Colonic mucosa (tissue), 4 donors: ENCODE data around the gene PAWR. TPM values are rescaled to one million over a fixed set of nuclear protein-coding genes. Genes with fewer than 3 reads are reported as not detected.
"Not testable (repeated sequence)": the region's sequence is repeated elsewhere in the genome, so short reads cannot be mapped to it uniquely, and the experiment has no call there.

Experiments
- DNase-seq: peaks from one replicate; pipeline ENCODE4 v3.0.0-alpha.2; 2020
- H3K27ac ChIP-seq: fragments of 200-600 bp; one replicate; pipeline ENCODE4 v1.8.0; 2021
- H3K27me3 ChIP-seq: fragments of 200-600 bp; one replicate; pipeline ENCODE4 v1.8.0; 2021
- H3K36me3 ChIP-seq: fragments of 200-600 bp; one replicate; pipeline ENCODE4 v1.8.0; 2021
- H3K4me1 ChIP-seq: fragments of 200-600 bp; one replicate; pipeline ENCODE4 v1.8.0; 2021; ENCODE audit warnings: mild to moderate bottlenecking
- H3K4me3 ChIP-seq: fragments of 200-600 bp; one replicate; pipeline ENCODE4 v1.8.0; 2021
- H3K9ac ChIP-seq, 2 donors: one replicate each; pipeline ENCODE4 v1.7.0; 2013; ENCODE audit warnings: control low read depth in 2 of 2, low read depth in 2 of 2, low read length in 2 of 2
- H3K9me3 ChIP-seq: fragments of 200-600 bp; one replicate; pipeline ENCODE4 v1.8.0; 2021
- CTCF ChIP-seq: fragments of 200-600 bp; IDR thresholded peaks from one replicate; pipeline ENCODE4 v1.8.0; 2022; ENCODE audit warnings: antibody characterized with exemption, mild to moderate bottlenecking
- intact Hi-C: fragments of 100-400 bp; cut with DNase I; formaldehyde crosslinking; loops from one replicate; pipeline ENCODE4 v1.14.1; 2022
- total RNA-seq, 2 donors: library from RNA; stranded (reverse); fragmentation: NEBNext Ultra II Directional in 1 of 2; extraction: Animal tissue kit (Norgen Biotek cat#: 25700) in 1 of 2; gene quantifications; one replicate each; pipeline ENCODE4 v1.2.1, GENCODE V29; 2021
- donor health status: healthy.
- donor health status: DM: no; HTN: no; CAD: no.
- donor health status: DM: no; HTN: no; CAD: no.

The PAWR gene
- total RNA-seq, 2 donors from 2014 or later: 135 to 211 TPM

- Histone ChIP-seq H3K9me3 (no peaks in the 10 kb centered on the region), H3K27ac (no peak overlapping the region), H3K4me1 (no peaks in the 10 kb centered on the region), H3K4me3 (no peak overlapping the region), H3K27me3 (no peaks in the 10 kb centered on the region), H3K36me3 (no peaks in the 10 kb centered on the region), H3K9ac (no peak overlapping the region)
- no peak for TF ChIP-seq CTCF
- intact Hi-C loops: no loop called here
- DNase-seq: no peak
Observed at GRCh38 chr12:79637093-79637492, 53.7 kb downstream of the PAWR start.

- no peak for TF ChIP-seq CTCF
- no peaks in the 10 kb centered on the region for H3K36me3 ChIP-seq
- no peaks in the 10 kb centered on the region for H3K27me3 ChIP-seq
- H3K9ac ChIP-seq: no peak overlapping the region
- intact Hi-C loops: no loop called here
- H3K4me1 ChIP-seq: no peaks in the 10 kb centered on the region
- no peak for DNase-seq
- no peak overlapping the region for H3K27ac ChIP-seq
- H3K9me3 ChIP-seq: no peaks in the 10 kb centered on the region
- no peak overlapping the region for H3K4me3 ChIP-seq
Observed at GRCh38 chr12:79635676-79636075, 55.1 kb downstream of the PAWR start.

- no peak for TF ChIP-seq CTCF
- intact Hi-C loops: no loop called here
- Histone ChIP-seq H3K9ac (no peak overlapping the region), H3K4me1 (no peaks in the 10 kb centered on the region), H3K36me3 (no peaks in the 10 kb centered on the region), H3K27me3 (no peaks in the 10 kb centered on the region), H3K4me3 (no peak overlapping the region), H3K27ac (no peak overlapping the region), H3K9me3 (no peaks in the 10 kb centered on the region)
- no peak for DNase-seq
Observed at GRCh38 chr12:79634957-79635471, 55.8 kb downstream of the PAWR start.

- DNase-seq: no peak
- Histone ChIP-seq H3K36me3 (no peaks in the 10 kb centered on the region), H3K27me3 (no peaks in the 10 kb centered on the region), H3K4me1 (no peaks in the 10 kb centered on the region), H3K9me3 (no peaks in the 10 kb centered on the region), H3K4me3 (no peak overlapping the region), H3K27ac (no peak overlapping the region), H3K9ac (no peak overlapping the region)
- TF ChIP-seq CTCF: no peak
- intact Hi-C loops: no loop called here
Observed at GRCh38 chr12:79629561-79629960, 61.2 kb downstream of the PAWR start.

- H3K27me3 ChIP-seq, H3K27ac ChIP-seq, H3K9me3 ChIP-seq, H3K4me1 ChIP-seq, H3K9ac ChIP-seq, DNase-seq, H3K36me3 ChIP-seq, intact Hi-C loops, H3K4me3 ChIP-seq: not testable (repeated sequence)
Observed at GRCh38 chr12:79626735-79627134, 64.0 kb downstream of the PAWR start.

- TF ChIP-seq CTCF: no peak
- Histone ChIP-seq H3K4me1 (no peaks in the 10 kb centered on the region), H3K4me3 (no peak overlapping the region), H3K9ac (no peak overlapping the region), H3K36me3 (no peaks in the 10 kb centered on the region), H3K27ac (no peak overlapping the region), H3K9me3 (no peaks in the 10 kb centered on the region), H3K27me3 (no peaks in the 10 kb centered on the region)
- DNase-seq: no peak
- intact Hi-C loops: no loop called here
Observed at GRCh38 chr12:79624378-79624777, 66.4 kb downstream of the PAWR start.
